Lower leg skin (tissue), 4 donors: ENCODE measurements around the gene ARHGAP15. TPM values are rescaled to one million over a fixed set of nuclear protein-coding genes. Genes with fewer than 3 reads are reported as not detected.

Source experiments
- DNase-seq, 2 donors: peaks; one replicate each; pipeline ENCODE4 v3.0.0-alpha.2; 2019; ENCODE audit warnings: low spot score in 2 of 2
- H3K4me3 ChIP-seq: fragments of 200-600 bp; sonication (generic); 2 replicates; pipeline ENCODE4 v1.5.1; 2017; ENCODE audit warnings: mild to moderate bottlenecking, low read depth; ENCODE audit not compliant: poor library complexity, severe bottlenecking
- POLR2A ChIP-seq, 2 donors: fragments of 450-650 bp; IDR thresholded peaks; one replicate each; pipeline ENCODE4 v1.6.1; 2016 to 2017; ENCODE audit warnings: antibody characterized with exemption in 2 of 2, mild to moderate bottlenecking in 1 of 2, moderate library complexity in 1 of 2
- WGBS, 2 donors: methylation state at CpG; one replicate each; pipeline ENCODE4 v1.1.5; 2018; 5-methylcytosine and 5-hydroxymethylcytosine counted together
- intact Hi-C: fragments of 100-400 bp; cut with DNase I; formaldehyde crosslinking; loops from one replicate; pipeline ENCODE4 v1.15.0; 2023; ENCODE audit warnings: low total_unique reads
- total RNA-seq, 4 donors: library from RNA; depleted of rRNA; stranded (reverse); fragments of >200 nt; gene quantifications; one replicate each; pipeline ENCODE4 v1.1.0, GENCODE V29; 2016
- TF ChIP-seq, protein P1 (sequence below), 3 donors: fragments of 450-650 bp; IDR thresholded peaks; one replicate each; pipeline ENCODE4 v1.5.1; 2016; ENCODE audit warnings: antibody characterized with exemption in 3 of 3, mild to moderate bottlenecking in 3 of 3, moderate library complexity in 2 of 3

ARHGAP15 gene
- total RNA-seq, 4 donors from 2014 or later = 1.1 to 4.6 (median 2.4) TPM

DNA sequence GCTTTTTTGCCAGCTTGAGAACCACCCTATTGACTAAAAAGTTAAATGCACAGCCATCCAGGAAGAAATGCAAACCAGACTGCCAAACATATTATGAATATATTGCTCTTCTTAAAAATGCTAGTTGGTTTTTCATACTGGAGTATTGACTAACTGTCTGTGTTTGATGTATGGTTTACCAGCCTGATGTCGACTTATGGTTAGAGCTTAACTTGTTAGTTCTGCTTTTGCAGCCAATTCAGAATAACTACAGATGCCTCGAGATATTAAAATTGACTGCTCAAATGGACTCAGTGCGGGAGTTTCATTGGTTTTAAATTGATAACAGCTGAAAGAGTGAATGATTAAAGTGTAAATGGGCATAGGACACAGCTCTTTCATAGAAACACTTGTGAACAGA lies 369.8 kb downstream of the ARHGAP15 start:
- intact Hi-C loops = no loop called here
- 47 to 49% methylated on average over 3 of the region's 3 CpGs for WGBS, 2 donors

DNA sequence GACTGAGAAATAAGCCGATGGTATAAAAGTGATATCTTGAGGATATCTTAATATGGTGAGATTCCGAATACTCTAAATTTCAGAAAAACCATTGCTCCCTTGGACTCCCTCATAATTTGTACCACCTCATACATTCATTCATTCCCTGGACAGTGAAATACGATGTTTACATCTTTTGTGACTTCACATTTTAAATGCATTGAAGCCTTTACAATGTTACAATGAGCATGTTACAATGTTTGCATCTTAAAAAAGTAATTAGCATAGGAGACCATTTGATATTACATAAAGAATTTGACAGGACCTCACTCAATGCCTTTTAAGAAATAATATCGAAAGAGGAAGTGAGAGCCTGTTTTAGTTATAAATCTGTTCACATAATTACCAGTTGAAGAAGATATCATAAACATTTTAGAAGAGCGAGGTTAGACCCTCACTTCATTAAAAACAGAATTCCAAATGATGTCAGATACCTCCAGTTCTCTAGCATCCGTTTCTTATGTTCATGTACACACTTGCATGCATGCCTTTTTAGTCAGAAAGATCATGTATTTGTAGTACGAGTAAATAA lies 372.0 kb downstream of the ARHGAP15 start:
- DNase-seq = no peak
- intact Hi-C loops = no loop called here
- H3K4me3 ChIP-seq = no peak overlapping the region
- WGBS, 2 donors = 84 to 91% methylated on average over 7 of the region's 7 CpGs
- no peak for TF ChIP-seq POLR2A (IDR thresholded peaks at IDR 0.05)
- TF ChIP-seq, protein P1, sequence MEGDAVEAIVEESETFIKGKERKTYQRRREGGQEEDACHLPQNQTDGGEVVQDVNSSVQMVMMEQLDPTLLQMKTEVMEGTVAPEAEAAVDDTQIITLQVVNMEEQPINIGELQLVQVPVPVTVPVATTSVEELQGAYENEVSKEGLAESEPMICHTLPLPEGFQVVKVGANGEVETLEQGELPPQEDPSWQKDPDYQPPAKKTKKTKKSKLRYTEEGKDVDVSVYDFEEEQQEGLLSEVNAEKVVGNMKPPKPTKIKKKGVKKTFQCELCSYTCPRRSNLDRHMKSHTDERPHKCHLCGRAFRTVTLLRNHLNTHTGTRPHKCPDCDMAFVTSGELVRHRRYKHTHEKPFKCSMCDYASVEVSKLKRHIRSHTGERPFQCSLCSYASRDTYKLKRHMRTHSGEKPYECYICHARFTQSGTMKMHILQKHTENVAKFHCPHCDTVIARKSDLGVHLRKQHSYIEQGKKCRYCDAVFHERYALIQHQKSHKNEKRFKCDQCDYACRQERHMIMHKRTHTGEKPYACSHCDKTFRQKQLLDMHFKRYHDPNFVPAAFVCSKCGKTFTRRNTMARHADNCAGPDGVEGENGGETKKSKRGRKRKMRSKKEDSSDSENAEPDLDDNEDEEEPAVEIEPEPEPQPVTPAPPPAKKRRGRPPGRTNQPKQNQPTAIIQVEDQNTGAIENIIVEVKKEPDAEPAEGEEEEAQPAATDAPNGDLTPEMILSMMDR (IDR thresholded peaks at IDR 0.05) = no peak

More for the DNA sequence above, 369.8 kb downstream of the ARHGAP15 start:
- TF ChIP-seq POLR2A (IDR thresholded peaks at IDR 0.05) = no peak
- TF ChIP-seq, protein P1 (IDR thresholded peaks at IDR 0.05) = no peak
- H3K4me3 ChIP-seq = no peak overlapping the region
- DNase-seq = no peak

DNA sequence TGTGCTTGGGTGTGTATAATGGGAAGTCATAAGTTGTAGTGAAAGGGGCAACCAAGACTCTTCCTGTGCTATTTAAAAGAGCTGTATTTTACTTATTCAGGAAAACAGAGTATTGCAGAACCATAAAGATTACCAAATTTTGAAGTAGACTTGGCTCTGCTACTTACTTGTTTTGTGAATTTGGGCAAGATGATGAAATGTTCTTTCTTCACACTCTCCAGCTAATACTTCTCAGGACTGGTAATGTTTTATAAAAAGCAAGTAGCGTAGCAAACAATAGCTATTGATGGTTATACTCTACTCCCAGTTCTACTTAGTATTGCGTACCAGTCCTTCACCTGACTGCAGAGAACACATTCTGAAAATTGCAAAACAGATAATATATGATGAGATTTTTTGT lies 374.1 kb downstream of the ARHGAP15 start:
- DNase-seq = no peak
- WGBS, 2 donors = 91 to 96% methylated on average over 2 of the region's 2 CpGs
- no peak for TF ChIP-seq POLR2A (IDR thresholded peaks at IDR 0.05)
- TF ChIP-seq, protein P1 (IDR thresholded peaks at IDR 0.05) = no peak
- no peak overlapping the region for H3K4me3 ChIP-seq
- intact Hi-C loops = no loop called here

DNA sequence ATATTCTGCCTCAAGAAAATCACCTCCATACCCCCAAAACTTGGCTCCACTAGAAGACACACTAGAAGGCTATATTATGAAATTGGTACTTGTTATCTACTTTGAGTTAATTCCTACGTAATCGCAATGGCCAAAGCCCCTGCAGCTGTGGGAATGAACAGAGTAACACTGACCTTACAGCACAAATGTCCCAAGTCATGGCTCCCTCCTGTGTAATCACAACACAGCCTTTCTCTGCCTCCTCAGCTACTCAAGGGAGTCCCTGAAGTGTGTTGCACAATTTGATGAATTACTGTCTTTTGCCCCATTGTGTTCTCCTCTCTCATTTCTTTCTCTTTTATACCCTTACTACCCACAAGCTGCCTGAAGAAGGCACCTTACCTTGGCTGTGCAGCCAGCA lies 375.2 kb downstream of the ARHGAP15 start:
- no peak for DNase-seq
- intact Hi-C loops = no loop called here
- no peak for TF ChIP-seq POLR2A (IDR thresholded peaks at IDR 0.05)
- TF ChIP-seq, protein P1 (IDR thresholded peaks at IDR 0.05) = no peak
- 97 to 100% methylated on average over 2 of the region's 2 CpGs for WGBS, 2 donors
- H3K4me3 ChIP-seq = no peak overlapping the region

DNA sequence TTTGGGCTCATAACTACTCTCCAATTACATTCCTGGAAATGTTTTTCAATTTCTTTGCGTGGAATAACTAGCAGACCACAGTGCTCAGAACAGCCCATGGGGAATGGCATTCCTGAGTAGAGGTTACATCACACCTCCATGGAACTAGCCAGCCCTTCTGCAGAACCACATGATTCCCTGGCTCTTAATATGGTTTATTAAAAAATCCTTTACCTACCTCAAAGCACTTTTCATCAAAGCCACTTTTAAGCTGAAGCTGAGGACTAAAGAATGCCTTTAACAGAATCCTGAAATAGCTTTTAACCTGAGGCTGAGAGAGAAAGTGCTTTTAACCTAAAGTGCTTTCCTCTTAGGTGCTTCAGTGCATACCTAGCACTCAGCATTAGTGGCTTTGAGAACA lies 376.3 kb downstream of the ARHGAP15 start:
- DNase-seq = no peak
- H3K4me3 ChIP-seq = no peak overlapping the region
- TF ChIP-seq, protein P1 (IDR thresholded peaks at IDR 0.05) = no peak
- no peak for TF ChIP-seq POLR2A (IDR thresholded peaks at IDR 0.05)
- whole genome bisulfite sequencing, 2 donors = 51 to 63% methylated on average over 1 of the region's 1 CpG
- intact Hi-C loops = no loop called here

DNA sequence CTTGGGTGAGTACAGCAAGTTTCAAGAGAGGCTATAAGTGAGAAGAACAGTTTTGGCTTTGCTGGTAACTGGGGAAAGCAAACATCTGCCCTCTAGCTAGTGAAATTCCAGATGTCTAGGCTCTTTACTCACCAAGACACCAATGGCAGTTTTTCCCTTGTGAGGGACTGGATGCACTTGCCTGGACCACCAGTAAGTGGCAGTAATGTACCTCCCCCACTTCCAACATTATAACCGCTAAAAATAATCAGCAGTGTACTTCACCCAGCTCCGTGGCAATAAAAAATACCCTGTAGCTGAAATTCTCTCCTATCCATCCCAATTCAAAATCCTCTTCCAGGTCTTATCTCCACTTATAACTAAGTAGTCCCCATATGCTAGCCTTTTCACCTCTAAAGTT lies 383.9 kb downstream of the ARHGAP15 start:
- H3K4me3 ChIP-seq = no peak overlapping the region
- TF ChIP-seq, protein P1 (IDR thresholded peaks at IDR 0.05) = peak in 1 of 3 donors; percentile 76
- no peak for TF ChIP-seq POLR2A (IDR thresholded peaks at IDR 0.05)
- WGBS, 2 donors = 11 to 12% methylated on average over 2 of the region's 2 CpGs
- peak in 1 of 2 donors; percentile 46 for DNase-seq
- intact Hi-C loops = no loop called here
